Measurements from ENCODE around the gene PDZK1IP1.
"Not testable (repeated sequence)": the region's sequence is repeated elsewhere in the genome, so short reads cannot be mapped to it uniquely, and the experiment has no call there.

The PDZK1IP1 gene

GRCh38 chr1:47223174-47223920 is 33.5 kb upstream of the PDZK1IP1 start:
- no peak for DNase-seq

- DNase-seq: no peak
Observed at GRCh38 chr1:47222476-47222875, 32.6 kb upstream of the PDZK1IP1 start.

DNA sequence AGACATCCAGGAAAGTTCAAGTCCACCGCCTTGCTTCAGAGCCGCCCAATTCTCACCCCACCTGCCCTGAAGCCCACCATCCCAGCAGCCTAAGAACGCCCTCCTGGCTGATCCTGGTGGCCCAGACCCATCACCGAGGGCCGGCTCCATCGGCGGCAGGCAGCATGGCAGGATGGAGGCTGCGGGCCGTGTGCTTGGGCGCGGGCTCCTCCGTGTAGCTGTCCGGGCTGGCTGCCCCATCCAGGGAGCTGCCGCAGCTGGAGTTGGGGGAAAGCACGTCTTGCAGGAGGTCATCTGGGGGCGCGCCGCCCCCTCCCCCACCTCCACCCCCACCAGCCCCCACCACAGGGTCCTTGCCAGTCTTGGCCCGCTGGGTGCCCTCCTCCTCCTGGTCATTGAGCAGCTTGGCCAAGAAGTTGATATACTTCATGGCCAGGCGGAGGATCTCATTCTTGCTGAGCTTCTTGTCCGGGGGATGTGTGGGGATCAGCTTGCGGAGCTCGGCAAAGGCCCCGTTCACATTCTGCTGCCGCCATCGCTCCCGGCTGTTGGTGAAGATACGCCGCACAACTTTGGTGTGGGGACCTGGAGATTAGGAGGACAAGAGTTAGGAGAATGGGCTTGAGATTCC is 29.9 kb upstream of the PDZK1IP1 start:
- no peak for DNase-seq

DNA sequence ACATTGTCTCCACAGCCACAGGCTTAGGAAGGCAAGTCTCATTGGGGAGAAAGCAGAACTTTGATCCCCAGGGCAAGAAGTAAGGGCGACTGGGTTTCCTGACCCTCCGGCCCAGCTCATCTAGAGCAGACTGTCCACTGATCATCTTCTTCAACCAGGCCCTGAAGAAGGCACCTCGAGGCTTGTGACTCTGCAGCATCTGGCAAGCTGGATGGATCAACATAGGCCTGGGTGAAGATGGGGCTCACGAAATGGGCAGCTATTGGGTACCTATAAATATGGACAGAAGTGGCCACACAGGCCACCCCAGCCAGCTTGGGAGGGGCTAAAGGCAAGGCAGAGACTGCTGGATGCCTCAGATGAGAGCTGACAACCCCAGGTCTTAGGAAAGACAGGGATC is 29.2 kb upstream of the PDZK1IP1 start:
- DNase-seq: no peak

- DNase-seq: no peak
Observed at GRCh38 chr1:47216278-47217059, 26.6 kb upstream of the PDZK1IP1 start.

GRCh38 chr1:47215713-47216112 is 25.9 kb upstream of the PDZK1IP1 start:
- no peak for DNase-seq

DNA sequence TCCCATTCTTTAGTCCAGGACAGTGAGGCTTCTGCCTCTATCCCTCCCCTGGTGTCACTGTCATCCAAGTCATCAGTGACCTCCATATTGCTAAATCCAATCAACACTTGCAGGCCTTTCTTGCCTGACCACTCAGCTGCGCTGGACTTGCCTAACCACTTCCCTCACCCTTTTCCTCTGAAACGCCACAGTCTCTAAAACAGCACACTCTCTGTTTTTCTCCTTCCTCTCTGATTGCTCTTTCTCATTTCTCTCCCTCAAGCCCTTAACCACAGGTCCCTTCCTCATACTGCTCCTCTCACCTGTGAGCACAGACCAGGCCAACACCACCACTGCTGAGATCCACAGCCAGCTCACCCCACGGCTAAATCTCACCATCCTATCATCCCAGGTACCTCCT is 24.7 kb upstream of the PDZK1IP1 start:
- DNase-seq: no peak

DNA sequence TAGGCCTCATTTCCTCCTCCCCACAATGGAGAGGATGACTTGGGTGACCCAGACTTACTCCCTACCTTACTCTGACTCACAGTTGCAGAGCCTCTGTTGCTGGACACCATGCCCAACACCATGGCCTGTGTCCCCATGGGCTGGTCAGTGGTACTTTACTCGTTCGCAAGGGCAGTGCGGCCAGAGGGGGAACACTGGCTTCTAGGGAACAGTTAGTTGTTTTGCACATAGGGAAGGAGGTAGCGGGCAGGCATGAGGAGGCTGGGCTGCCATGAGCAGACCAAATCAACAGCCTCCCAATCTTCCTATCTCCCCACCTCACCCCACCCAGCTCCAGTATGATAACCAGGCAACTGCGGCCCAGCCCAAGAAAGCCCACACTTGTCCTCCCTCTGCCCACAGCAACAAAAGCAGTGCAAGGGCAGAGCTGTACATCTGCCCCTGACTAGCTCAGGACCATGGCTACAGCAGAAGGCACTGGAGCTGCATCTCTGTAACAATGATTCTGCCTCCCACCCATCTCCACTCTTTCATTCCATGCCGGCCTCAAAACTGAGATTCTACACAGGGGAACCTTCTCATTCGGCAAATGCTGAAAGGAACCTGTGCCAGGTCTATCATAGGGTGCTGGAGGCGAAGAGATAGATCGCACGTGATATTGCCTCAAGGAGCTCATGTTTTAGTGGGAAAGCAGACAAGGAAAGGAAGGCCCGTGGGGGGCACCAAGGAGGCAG is 23.6 kb upstream of the PDZK1IP1 start:
- no peak for DNase-seq

DNA sequence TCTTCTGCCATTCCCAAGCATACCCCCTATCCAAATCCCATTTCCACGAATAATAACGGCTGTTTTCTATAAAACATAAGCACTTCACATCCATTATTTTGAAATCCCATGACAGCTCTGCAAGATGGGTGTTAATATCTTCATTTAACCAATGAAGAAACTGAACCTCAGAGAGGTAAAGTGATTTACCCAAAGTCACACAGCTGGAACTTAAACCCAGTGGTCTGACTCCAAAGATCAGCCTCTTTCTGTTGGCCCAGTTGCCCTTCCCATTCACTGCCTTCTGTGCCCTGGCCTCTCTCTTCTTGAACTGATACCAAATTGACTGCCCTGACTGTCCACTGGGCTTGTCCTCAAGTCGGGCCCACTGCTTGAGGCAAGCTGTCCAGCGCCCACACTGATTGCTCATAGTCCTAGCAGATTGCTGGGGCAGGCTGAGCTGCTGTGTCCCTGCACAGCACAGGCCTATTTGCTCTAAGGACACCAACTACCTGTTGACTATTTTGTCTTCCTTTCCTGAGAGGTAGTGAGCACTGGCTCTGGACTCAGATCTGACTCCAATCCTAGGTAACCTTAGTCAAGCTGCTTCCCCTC is 22.9 kb upstream of the PDZK1IP1 start:
- no peak for DNase-seq

GRCh38 chr1:47211796-47212269 is 22.0 kb upstream of the PDZK1IP1 start:
- no peak for DNase-seq

DNA sequence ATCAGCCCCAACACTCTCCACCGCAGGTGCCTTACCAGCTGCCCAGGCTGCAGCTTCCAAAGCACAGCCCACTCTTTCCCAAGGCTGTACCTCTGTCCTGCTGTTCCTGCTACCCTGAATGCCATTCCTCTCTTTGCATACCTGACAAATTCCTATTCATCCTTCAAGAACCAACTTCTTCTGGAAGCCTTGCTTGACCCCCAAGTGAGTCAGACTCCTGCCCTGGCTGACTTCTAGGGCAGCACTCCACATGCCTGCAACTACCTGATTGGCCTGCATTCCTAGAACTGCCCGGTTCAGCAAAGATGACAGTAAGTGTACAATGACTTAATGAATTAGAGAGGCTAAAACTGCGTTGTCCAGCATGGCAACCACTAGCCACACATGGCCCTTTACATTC is 20.8 kb upstream of the PDZK1IP1 start:
- DNase-seq: no peak

- no peak for DNase-seq
Observed at GRCh38 chr1:47209725-47210325, 20.0 kb upstream of the PDZK1IP1 start.

DNA sequence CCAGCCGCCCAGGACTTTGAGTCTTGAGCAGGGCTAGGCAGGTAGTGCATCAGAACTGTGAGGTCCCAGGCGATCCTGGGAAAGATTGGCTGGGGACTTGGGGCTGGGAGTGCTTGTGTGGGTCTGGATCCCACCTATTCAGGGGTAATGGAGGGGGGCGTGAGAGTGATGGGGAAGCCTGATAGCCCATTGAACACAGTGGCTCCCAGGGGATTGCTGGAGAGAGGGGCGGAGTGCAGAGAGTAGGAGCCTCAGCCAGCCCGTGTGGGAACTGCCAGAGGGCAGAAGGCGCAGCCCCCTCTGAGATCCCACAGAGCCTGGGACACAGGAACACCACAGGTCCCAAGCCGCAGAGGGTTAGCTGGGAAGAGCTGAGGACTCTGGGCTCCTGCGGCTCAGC is 19.3 kb upstream of the PDZK1IP1 start:
- no peak for DNase-seq

- DNase-seq: no peak
Observed at GRCh38 chr1:47208374-47208850, 18.6 kb upstream of the PDZK1IP1 start.

- no peak for DNase-seq
Observed at GRCh38 chr1:47207803-47208373, 18.1 kb upstream of the PDZK1IP1 start.

DNA sequence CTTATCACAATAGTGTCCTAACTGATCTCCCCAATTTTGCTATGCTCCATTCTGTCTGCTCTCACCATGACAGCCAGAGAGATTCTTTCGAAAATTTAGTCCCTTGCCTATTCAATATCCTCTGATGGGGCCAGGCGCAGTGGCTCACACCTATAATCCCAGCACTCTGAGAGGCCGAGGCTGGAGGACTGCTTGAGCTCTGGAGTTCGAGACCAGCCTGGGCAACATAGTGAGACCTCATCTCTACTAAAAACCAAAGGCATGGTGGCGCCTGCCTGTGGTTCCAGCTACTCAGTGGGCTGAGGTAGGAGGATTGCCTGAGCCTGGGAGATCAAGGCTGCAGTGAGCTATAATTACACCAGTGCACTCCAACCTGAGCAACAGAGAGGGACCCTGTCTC is 16.1 kb upstream of the PDZK1IP1 start:
- no peak for DNase-seq

GRCh38 chr1:47203504-47203903 is 13.7 kb upstream of the PDZK1IP1 start:
- not testable (repeated sequence) for DNase-seq

DNA sequence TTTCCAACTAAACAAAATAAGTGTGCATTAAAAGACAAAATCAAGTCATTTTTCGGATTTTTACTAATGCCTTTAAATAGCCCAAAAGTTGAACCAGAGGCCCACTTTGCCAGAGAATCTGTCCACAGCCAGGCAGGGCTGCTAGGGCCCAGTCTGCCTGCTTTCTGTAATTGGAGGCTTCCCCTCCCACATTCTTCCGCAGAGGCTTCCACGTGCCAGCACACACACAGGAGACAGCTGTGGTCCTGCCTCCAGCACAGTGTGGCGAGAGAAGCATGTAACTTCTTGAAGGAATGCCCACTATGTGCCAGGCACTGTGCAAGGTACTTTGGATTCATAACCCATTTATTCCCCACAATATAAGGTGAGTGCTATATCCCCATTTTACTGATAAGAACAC is 11.3 kb upstream of the PDZK1IP1 start:
- DNase-seq: no peak

DNA sequence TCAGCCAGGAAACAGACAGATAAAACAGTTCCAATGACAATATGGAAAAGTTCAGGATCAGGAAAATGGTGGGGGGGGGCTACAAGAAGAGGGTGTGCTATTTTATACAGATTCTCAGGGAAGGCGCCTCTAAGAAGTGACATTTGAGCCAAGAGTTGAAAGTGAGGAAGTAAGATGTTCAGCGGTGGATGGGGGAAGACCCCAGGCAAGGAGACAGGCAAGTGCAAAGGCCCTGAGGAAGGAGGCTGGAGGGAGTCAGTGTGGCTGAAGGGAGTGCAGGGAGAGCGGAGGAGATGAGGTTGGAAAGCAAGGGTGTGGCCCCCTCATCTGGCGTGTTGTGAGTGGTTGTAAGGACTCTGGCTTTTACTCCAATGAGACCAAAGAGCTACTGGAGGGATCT is 8.4 kb upstream of the PDZK1IP1 start:
- DNase-seq: no peak

DNA sequence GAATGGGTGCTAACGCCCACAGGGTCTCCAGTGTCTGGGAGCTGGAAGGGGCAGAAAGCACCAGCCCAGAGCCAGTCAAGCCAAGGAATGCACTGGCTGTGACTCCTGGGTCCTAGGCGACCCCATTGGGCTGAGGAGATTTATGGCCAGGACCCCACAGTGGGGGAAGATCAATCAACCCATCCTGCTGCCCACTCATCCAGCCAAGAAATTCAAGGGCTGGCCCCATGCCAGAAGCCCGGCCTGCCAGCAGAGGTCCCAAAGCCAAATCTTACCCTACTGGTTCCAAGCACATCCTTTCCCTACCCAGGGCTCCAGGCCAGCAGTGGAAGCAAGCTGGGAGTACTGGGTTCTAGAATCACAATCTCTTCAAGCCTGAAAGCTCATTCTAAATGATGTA is 6.8 kb upstream of the PDZK1IP1 start:
- DNase-seq: no peak

DNA sequence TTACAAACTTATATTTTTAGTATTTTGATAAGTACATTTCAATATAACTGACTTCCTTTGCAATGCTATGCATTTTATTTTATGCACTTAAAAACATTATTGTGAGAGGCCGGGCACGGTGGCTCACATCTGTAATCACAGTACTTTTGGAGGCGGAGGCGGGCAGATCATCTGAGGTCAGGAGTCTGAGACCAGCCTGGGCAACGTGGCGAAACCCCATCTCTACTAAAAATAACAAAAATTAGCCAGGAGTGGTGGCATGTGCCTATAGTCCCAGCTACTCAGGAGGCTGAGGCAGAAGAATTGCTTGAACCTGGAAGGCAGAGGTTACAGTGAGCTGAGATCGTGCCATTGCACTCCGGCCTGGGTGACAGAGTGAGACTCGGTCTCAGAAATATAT is 6.1 kb upstream of the PDZK1IP1 start:
- not testable (repeated sequence) for DNase-seq

- no peak for DNase-seq
Observed at GRCh38 chr1:47194311-47194710, 4.5 kb upstream of the PDZK1IP1 start.
